Keratinocyte (primary cell): ENCODE data around the gene PRELID3B.

Source experiments
- CTCF ChIP-seq, 3 experiments: IDR thresholded peaks in 1 of 3; conservative IDR thresholded peaks in 1 of 3; optimal IDR thresholded peaks in 1 of 3; 2 replicates in 2 of 3; 3 replicates in 1 of 3; pipeline versions ENCODE3 to v1.5.1; 2011; ENCODE audit warnings: low read length in 3 of 3, mild to moderate bottlenecking in 3 of 3, moderate library complexity in 2 of 3, control low read depth in 1 of 3, inconsistent platforms in 1 of 3; ENCODE audit not compliant: insufficient read depth in 2 of 3; ENCODE audit errors: extremely low read depth in 1 of 3
- EZH2 ChIP-seq: IDR thresholded peaks from one replicate; pipeline ENCODE4 v1.6.1; 2012; ENCODE audit warnings: inconsistent platforms, mild to moderate bottlenecking, low read length, moderate library complexity

GRCh38 chr20:59010321-59010994 lies 32.1 kb downstream of the PRELID3B start:
- TF ChIP-seq CTCF (optimal IDR thresholded peaks at IDR 0.05 in 1 of 3, IDR thresholded peaks at IDR 0.05 in 1 of 3, conservative IDR thresholded peaks at IDR 0.05 in 1 of 3; ENCODE audit: extremely low read depth in 1 of 3, insufficient read depth in 2 of 3, low read length in 3 of 3): peak in 1 of 3 experiments; percentile 15
- no peak for TF ChIP-seq EZH2
